Pulmonary artery endothelial cell (primary cell): ENCODE results near the gene SHTN1. TPM values are rescaled to one million over a fixed set of nuclear protein-coding genes. Genes with fewer than 3 reads are reported as not detected.

Source experiments
- DNase-seq: peaks from one replicate; pipeline ENCODE4 v3.0.0-alpha.2; 2011; ENCODE audit warnings: low read depth, low spot score
- total RNA-seq: library from RNA; depleted of rRNA; stranded (reverse); fragments of >200 nt; gene quantifications from 2 replicates; pipeline ENCODE4 v1.2.3, GENCODE V29; 2014

Gene SHTN1
- total RNA-seq, 1 donor from 2014 or later, result 3.2 TPM

GRCh38 chr10:116985611-116986010, 19.4 kb downstream of the SHTN1 start:
- DNase-seq, result no peak

GRCh38 chr10:116984202-116984990, 20.6 kb downstream of the SHTN1 start:
- no peak for DNase-seq

GRCh38 chr10:116980041-116980440, 24.9 kb downstream of the SHTN1 start:
- no peak for DNase-seq

GRCh38 chr10:116978901-116979300, 26.1 kb downstream of the SHTN1 start:
- no peak for DNase-seq

GRCh38 chr10:116974456-116975005, 30.5 kb downstream of the SHTN1 start:
- peak; percentile 67 for DNase-seq

- DNase-seq, result no peak
Observed at GRCh38 chr10:116973946-116974455, 31.0 kb downstream of the SHTN1 start.

- DNase-seq, result no peak
Observed at GRCh38 chr10:116973371-116973905, 31.5 kb downstream of the SHTN1 start.

GRCh38 chr10:116972131-116972530, 32.9 kb downstream of the SHTN1 start:
- DNase-seq, result no peak

- no peak for DNase-seq
Observed at GRCh38 chr10:116970050-116970449, 34.9 kb downstream of the SHTN1 start.

GRCh38 chr10:116968331-116968730, 36.7 kb downstream of the SHTN1 start:
- DNase-seq, result no peak

- DNase-seq, result no peak
Observed at GRCh38 chr10:116961406-116962251, 43.4 kb downstream of the SHTN1 start.

- DNase-seq, result no peak
Observed at GRCh38 chr10:116960066-116960776, 44.8 kb downstream of the SHTN1 start.

- no peak for DNase-seq
Observed at GRCh38 chr10:116952729-116953128, 52.3 kb downstream of the SHTN1 start.

GRCh38 chr10:116948530-116948870, 56.5 kb downstream of the SHTN1 start:
- DNase-seq, result no peak

GRCh38 chr10:116947841-116948529, 57.0 kb downstream of the SHTN1 start:
- DNase-seq, result peak; percentile 52

GRCh38 chr10:116944911-116945310, 60.1 kb downstream of the SHTN1 start:
- no peak for DNase-seq

- DNase-seq, result no peak
Observed at GRCh38 chr10:116931806-116932205, 73.2 kb downstream of the SHTN1 start.

- no peak for DNase-seq
Observed at GRCh38 chr10:116926426-116926825, 78.6 kb downstream of the SHTN1 start.

- no peak for DNase-seq
Observed at GRCh38 chr10:116925056-116925455, 79.9 kb downstream of the SHTN1 start.

GRCh38 chr10:116919706-116920105, 85.3 kb downstream of the SHTN1 start:
- DNase-seq, result no peak

GRCh38 chr10:116919164-116919563, 85.8 kb downstream of the SHTN1 start:
- DNase-seq, result no peak
